CD4-positive, alpha-beta T cell (primary cell): ENCODE data around the gene BSDC1. TPM values are rescaled to one million over a fixed set of nuclear protein-coding genes. Genes with fewer than 3 reads are reported as not detected.
A peak's percentile ranks its signal among the peaks of the same experiment; 100 is the strongest.

Experiments used
- ATAC-seq: fragments of 200-7000 bp; cut with Tn5 transposase; one replicate; pipeline ENCODE4 v1.10.0; 2022; ENCODE audit warnings: mild to moderate bottlenecking; ENCODE audit not compliant: poor library complexity
- CTCF ChIA-PET: fragments of 350-600 bp; sonication (Branson Sonifier 250); formaldehyde crosslinking; loops from one replicate; lab custom pipeline; 2021; ENCODE audit warnings: antibody characterized with exemption, inconsistent platforms; lab: Charles Lee
- POLR2A ChIA-PET: fragments of 350-600 bp; sonication (Branson Sonifier 250); formaldehyde crosslinking; loops from one replicate; lab custom pipeline; 2021; ENCODE audit warnings: antibody characterized with exemption, inconsistent platforms; lab: Charles Lee
- DNase-seq, 14 experiments: peaks; one replicate each; pipeline ENCODE4 v3.0.0-alpha.2; 2013 to 2020; ENCODE audit warnings: mixed read lengths in 2 of 14
- H3K27ac ChIP-seq, 2 donors: one replicate each; pipeline versions ENCODE4 v1.5.1 to v1.7.0; 2013; ENCODE audit warnings: low read length in 2 of 2, low read depth in 1 of 2, mild to moderate bottlenecking in 1 of 2
- H3K27me3 ChIP-seq, 2 experiments: 1 replicate in 1 of 2; 2 replicates in 1 of 2; pipeline versions ENCODE4 v1.6.1 to v1.7.0; 2013; ENCODE audit warnings: low read length in 2 of 2, control low read depth in 1 of 2, mild to moderate bottlenecking in 1 of 2, moderate library complexity in 1 of 2; ENCODE audit not compliant: insufficient read depth in 2 of 2, control insufficient read depth in 1 of 2
- H3K36me3 ChIP-seq: one replicate; pipeline ENCODE4 v1.6.1; 2013; ENCODE audit warnings: low read length, control low read depth; ENCODE audit not compliant: insufficient read depth
- H3K4me1 ChIP-seq: one replicate; pipeline ENCODE4 v1.6.1; 2013; ENCODE audit warnings: low read length, control low read depth; ENCODE audit not compliant: insufficient read depth
- H3K4me3 ChIP-seq: one replicate; pipeline ENCODE4 v1.5.1; 2013; ENCODE audit warnings: mild to moderate bottlenecking, low read length, moderate library complexity
- H3K9me3 ChIP-seq, 2 experiments: 1 replicate in 1 of 2; 2 replicates in 1 of 2; pipeline versions ENCODE4 v1.6.1 to v1.7.0; 2013; ENCODE audit warnings: low read length in 2 of 2, mild to moderate bottlenecking in 2 of 2, control low read depth in 1 of 2, moderate library complexity in 1 of 2; ENCODE audit not compliant: control insufficient read depth in 1 of 2, insufficient read depth in 1 of 2
- H3K27ac Mint-ChIP-seq: one replicate; pipeline ENCODE4 v1.8.0; 2020; ENCODE audit warnings: mixed read lengths
- H3K27me3 Mint-ChIP-seq: one replicate; pipeline ENCODE4 v1.8.0; 2021; ENCODE audit warnings: mixed read lengths
- H3K36me3 Mint-ChIP-seq: one replicate; pipeline ENCODE4 v1.8.0; 2021; ENCODE audit warnings: low read depth, mixed read lengths
- H3K4me1 Mint-ChIP-seq: one replicate; pipeline ENCODE4 v1.8.0; 2021; ENCODE audit warnings: low read depth, mixed read lengths
- H3K4me3 Mint-ChIP-seq: one replicate; pipeline ENCODE4 v1.8.0; 2020; ENCODE audit warnings: mild to moderate bottlenecking, mixed read lengths
- H3K9me3 Mint-ChIP-seq: one replicate; pipeline ENCODE4 v1.8.0; 2020; ENCODE audit warnings: mixed read lengths
- intact Hi-C, 2 experiments: fragments of 100-400 bp; cut with DNase I in 1 of 2; cut with micrococcal nuclease in 1 of 2; formaldehyde crosslinking; loops; one replicate each; pipeline versions ENCODE4 v1.15.1 to v1.9.0; 2023 to 2025; cut with DNase I, micrococcal nuclease
- total RNA-seq, 174 experiments: library from RNA in 2 of 174; stranded (reverse) in 2 of 174; gene quantifications; one replicate each; pipeline ENCODE4 v1.2.3 and lab custom pipeline; 2021 to 2026
- TF ChIP-seq, protein P1 (sequence below): fragments of 200-600 bp; IDR thresholded peaks from one replicate; pipeline ENCODE4 v1.8.0; 2022; ENCODE audit warnings: antibody characterized with exemption, mild to moderate bottlenecking

The BSDC1 gene
- total RNA-seq, 2 experiments from 2014 or later: 186 to 190 TPM

DNA sequence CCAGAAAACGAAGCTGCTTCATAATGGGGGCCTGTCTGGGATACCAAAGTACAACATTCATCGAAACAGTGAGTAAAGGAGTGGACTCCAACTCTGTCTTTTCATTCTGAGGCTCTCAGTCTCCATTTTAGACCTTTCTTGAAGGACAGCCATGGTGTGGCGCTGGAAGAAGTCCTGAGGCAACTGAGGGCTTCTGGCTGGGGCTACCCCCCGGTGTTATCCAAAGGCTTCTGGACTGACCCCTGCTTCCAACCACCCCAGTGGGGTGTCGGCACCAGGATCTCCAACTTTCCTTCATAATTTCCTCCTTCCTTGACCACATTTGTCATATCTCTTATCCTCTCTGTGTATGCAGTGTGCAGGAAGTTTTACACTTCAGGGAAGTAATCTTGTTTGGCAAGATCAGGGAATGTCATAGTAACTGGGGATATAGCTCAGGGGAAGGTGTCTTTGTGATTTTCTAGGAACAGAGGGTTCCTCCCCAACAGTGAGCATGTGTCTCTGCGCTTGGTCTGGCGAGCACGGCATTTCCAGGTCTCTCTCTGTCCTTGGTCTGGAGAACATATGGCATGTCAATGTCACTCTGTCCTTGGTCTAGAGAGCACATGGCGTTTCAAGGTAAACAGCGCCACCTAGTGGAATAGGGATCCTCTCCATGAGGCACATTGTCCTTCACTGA is 19.4 kb upstream of the BSDC1 start:
- Histone ChIP-seq H3K36me3 (no peaks in the 10 kb centered on the region), H3K27ac (no peak overlapping the region), H3K9me3 (no peaks in the 10 kb centered on the region), H3K27me3 (no peaks in the 10 kb centered on the region), H3K4me1 (peaks cover 2% of the 10 kb centered on the region), H3K4me3 (no peak overlapping the region)
- peak; percentile 83 for ATAC-seq
- H3K27me3 Mint-ChIP-seq: peaks cover 20% of the 10 kb centered on the region
- intact Hi-C loops: loop anchor here (1.0 to 10.0 kb wide), 8 partner anchors 13 to 751 kb away; no protein-coding TSS in a partner anchor
- DNase-seq: peak; percentile 48 to 91 (median 66)
- no peaks in the 10 kb centered on the region for H3K4me1 Mint-ChIP-seq
- no peak overlapping the region for H3K4me3 Mint-ChIP-seq
- POLR2A ChIA-PET: no interaction called here
- TF ChIP-seq, protein P1, sequence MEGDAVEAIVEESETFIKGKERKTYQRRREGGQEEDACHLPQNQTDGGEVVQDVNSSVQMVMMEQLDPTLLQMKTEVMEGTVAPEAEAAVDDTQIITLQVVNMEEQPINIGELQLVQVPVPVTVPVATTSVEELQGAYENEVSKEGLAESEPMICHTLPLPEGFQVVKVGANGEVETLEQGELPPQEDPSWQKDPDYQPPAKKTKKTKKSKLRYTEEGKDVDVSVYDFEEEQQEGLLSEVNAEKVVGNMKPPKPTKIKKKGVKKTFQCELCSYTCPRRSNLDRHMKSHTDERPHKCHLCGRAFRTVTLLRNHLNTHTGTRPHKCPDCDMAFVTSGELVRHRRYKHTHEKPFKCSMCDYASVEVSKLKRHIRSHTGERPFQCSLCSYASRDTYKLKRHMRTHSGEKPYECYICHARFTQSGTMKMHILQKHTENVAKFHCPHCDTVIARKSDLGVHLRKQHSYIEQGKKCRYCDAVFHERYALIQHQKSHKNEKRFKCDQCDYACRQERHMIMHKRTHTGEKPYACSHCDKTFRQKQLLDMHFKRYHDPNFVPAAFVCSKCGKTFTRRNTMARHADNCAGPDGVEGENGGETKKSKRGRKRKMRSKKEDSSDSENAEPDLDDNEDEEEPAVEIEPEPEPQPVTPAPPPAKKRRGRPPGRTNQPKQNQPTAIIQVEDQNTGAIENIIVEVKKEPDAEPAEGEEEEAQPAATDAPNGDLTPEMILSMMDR: peak; percentile 84
- CTCF ChIA-PET: interaction anchor here (1.5 to 4.5 kb wide), 2 partner anchors 12 to 198 kb away, joined by 4 to 28 read pairs; no protein-coding TSS in a partner anchor
- no peak overlapping the region for H3K27ac Mint-ChIP-seq
- H3K36me3 Mint-ChIP-seq: no peaks in the 10 kb centered on the region
- no peaks in the 10 kb centered on the region for H3K9me3 Mint-ChIP-seq

DNA sequence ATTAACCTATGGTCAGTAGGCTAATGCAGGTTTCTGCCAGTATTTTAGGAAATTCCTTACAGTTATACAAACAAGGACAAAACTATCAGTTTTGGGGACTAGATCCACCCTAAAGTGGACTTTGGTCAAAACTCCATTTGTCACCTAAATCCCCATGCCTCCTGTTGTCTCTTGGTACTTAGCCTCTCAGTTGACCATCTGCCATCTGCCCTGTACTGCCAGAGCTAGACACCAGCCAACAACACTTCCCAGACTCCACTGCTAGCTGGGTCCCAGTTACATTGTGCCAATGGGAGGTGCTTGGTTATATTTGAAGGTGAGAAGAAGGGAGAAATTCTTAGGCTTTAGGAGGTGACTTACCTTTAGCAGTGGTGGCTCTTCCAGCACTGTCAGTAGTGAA is 17.0 kb upstream of the BSDC1 start:
- H3K27ac Mint-ChIP-seq: no peak overlapping the region
- TF ChIP-seq, protein P1: no peak
- ATAC-seq: no peak
- Histone ChIP-seq H3K4me1 (peaks cover 2% of the 10 kb centered on the region), H3K9me3 (no peaks in the 10 kb centered on the region), H3K27ac (no peak overlapping the region), H3K4me3 (no peak overlapping the region), H3K36me3 (no peaks in the 10 kb centered on the region), H3K27me3 (no peaks in the 10 kb centered on the region)
- intact Hi-C loops: loop anchor here (5.0 to 10.0 kb wide), 3 partner anchors 174 to 749 kb away; no protein-coding TSS in a partner anchor
- no peak overlapping the region for H3K4me3 Mint-ChIP-seq
- H3K4me1 Mint-ChIP-seq: no peaks in the 10 kb centered on the region
- ChIA-PET POLR2A (no interaction called here), CTCF (interaction anchor here (1.1 kb wide), 1 partner anchor 10 kb away, joined by 5 read pairs; no protein-coding TSS in a partner anchor)
- H3K36me3 Mint-ChIP-seq: no peaks in the 10 kb centered on the region
- no peak for DNase-seq
- peaks cover 11% of the 10 kb centered on the region for H3K27me3 Mint-ChIP-seq
- H3K9me3 Mint-ChIP-seq: no peaks in the 10 kb centered on the region

DNA sequence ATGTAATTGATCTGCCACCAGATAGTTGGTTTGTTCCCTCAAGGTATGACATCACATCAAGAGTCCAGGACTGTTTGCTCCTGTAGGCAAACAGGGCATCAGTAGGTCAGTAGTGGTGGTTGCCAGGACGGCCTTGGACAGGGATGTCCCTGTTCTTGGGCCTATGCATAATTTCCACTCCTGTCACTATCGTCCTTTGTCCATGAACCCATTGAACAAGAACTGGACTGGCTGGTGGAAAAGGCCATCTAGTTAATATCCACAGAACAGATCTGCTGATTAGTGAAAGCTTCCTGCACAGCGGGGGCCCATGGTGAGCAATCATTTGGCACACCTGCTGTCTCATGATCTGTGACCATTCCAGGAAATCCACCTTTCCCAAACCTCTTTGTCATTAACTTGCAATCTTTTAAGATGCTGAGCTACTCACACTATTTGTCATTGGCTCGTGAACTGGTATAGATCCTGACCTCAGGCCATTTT is 12.4 kb upstream of the BSDC1 start:
- ChIA-PET POLR2A (no interaction called here), CTCF (no interaction called here)
- Histone ChIP-seq H3K36me3 (no peaks in the 10 kb centered on the region), H3K4me3 (no peak overlapping the region), H3K27me3 (no peaks in the 10 kb centered on the region), H3K4me1 (no peaks in the 10 kb centered on the region), H3K27ac (no peak overlapping the region), H3K9me3 (no peaks in the 10 kb centered on the region)
- Mint-ChIP-seq H3K4me1 (no peaks in the 10 kb centered on the region), H3K9me3 (no peaks in the 10 kb centered on the region), H3K4me3 (no peak overlapping the region), H3K27me3 (no peaks in the 10 kb centered on the region), H3K36me3 (no peaks in the 10 kb centered on the region), H3K27ac (no peak overlapping the region)
- ATAC-seq: no peak
- TF ChIP-seq, protein P1: no peak
- intact Hi-C loops: loop anchor here (1.0 to 10.0 kb wide), 2 partner anchors 75 to 368 kb away; no protein-coding TSS in a partner anchor
- DNase-seq: no peak
